IMR-90 (cell line): Measurements from ENCODE around the gene SVEP1. TPM values are rescaled to one million over a fixed set of nuclear protein-coding genes. Genes with fewer than 3 reads are reported as not detected.

Experiments
- ATAC-seq: fragments of 200-7000 bp; cut with Tn5 transposase; 2 replicates; pipeline ENCODE4 v1.9.1; 2020; ENCODE audit warnings: low read depth, mild to moderate bottlenecking, moderate library complexity
- BruUV-seq: library from RNA; stranded (reverse); fragments of 400-500 nt; replicated peaks from 2 replicates; lab custom pipeline; 2021; lab: Mats Ljungman, UMichigan
- CTCF ChIA-PET: fragments of 300-600 bp; formaldehyde crosslinking; extraction: SDS; loops from one replicate; lab custom pipeline; 2021; ENCODE audit warnings: antibody characterized with exemption; lab: Yijun Ruan, JAX
- POLR2A ChIA-PET: fragments of 300-600 bp; sonication (Branson Sonifier 250); formaldehyde crosslinking; loops from one replicate; lab custom pipeline; 2022; ENCODE audit warnings: antibody characterized with exemption; ENCODE audit not compliant: unreplicated experiment; lab: Charles Lee
- DNase-seq: peaks from one replicate; pipeline ENCODE4 v3.0.0; 2013
- H2AFZ ChIP-seq: replicated peaks from 2 replicates; pipeline ENCODE3; 2013; ENCODE audit warnings: low read length, mild to moderate bottlenecking; ENCODE audit not compliant: poor library complexity
- H2AK5ac ChIP-seq: 2 replicates; pipeline ENCODE4 v1.6.1; 2013; ENCODE audit warnings: low read depth, low read length, inconsistent platforms
- H2AK9ac ChIP-seq: replicated peaks from 2 replicates; pipeline ENCODE3; 2013; ENCODE audit warnings: mild to moderate bottlenecking, low read depth, low read length, moderate library complexity; ENCODE audit not compliant: poor library complexity
- H2BK120ac ChIP-seq: 2 replicates; pipeline ENCODE4 v1.6.1; 2013; ENCODE audit warnings: low read depth, low read length, inconsistent platforms
- H2BK15ac ChIP-seq: 3 replicates; pipeline ENCODE4 v1.6.1; 2013; ENCODE audit warnings: low read depth, low read length, inconsistent platforms
- H2BK20ac ChIP-seq: 2 replicates; pipeline ENCODE4 v1.6.1; 2013; ENCODE audit warnings: low read depth, mild to moderate bottlenecking, inconsistent platforms, low read length, moderate library complexity
- H2BK5ac ChIP-seq: 2 replicates; pipeline ENCODE4 v1.6.1; 2013; ENCODE audit warnings: mild to moderate bottlenecking, low read depth, low read length, inconsistent platforms; ENCODE audit not compliant: poor library complexity, severe bottlenecking
- H3K14ac ChIP-seq: replicated peaks from 2 replicates; pipeline ENCODE4 v1.6.1; 2013; ENCODE audit warnings: low read depth, low read length, inconsistent platforms
- H3K18ac ChIP-seq: 2 replicates; pipeline ENCODE4 v1.6.1; 2013; ENCODE audit warnings: low read depth, low read length, control low read depth
- H3K23ac ChIP-seq: 2 replicates; pipeline ENCODE4 v1.6.1; 2013; ENCODE audit warnings: low read depth, low read length, inconsistent platforms
- H3K27ac ChIP-seq: 2 replicates; pipeline ENCODE4 v1.5.1; 2013; ENCODE audit warnings: mild to moderate bottlenecking, control low read depth, low read length; ENCODE audit not compliant: insufficient read depth
- H3K27me3 ChIP-seq: 2 replicates; pipeline ENCODE4 v1.6.1; 2013; ENCODE audit warnings: low read length; ENCODE audit not compliant: control insufficient read depth, insufficient read depth
- H3K36me3 ChIP-seq: 2 replicates; pipeline ENCODE4 v1.6.1; 2013; ENCODE audit warnings: low read length, mixed read lengths; ENCODE audit not compliant: control insufficient read depth, insufficient read depth
- H3K4ac ChIP-seq: 2 replicates; pipeline ENCODE4 v1.6.1; 2013; ENCODE audit warnings: low read depth, low read length, inconsistent platforms
- H3K4me1 ChIP-seq: 2 replicates; pipeline ENCODE4 v1.6.1; 2013; ENCODE audit warnings: low read length, mixed read lengths; ENCODE audit not compliant: control insufficient read depth, insufficient read depth
- H3K4me2 ChIP-seq: 2 replicates; pipeline ENCODE4 v1.6.1; 2013; ENCODE audit warnings: low read depth, mild to moderate bottlenecking, control low read depth, low read length, moderate library complexity
- H3K4me3 ChIP-seq: 2 replicates; pipeline ENCODE4 v1.5.1; 2013; ENCODE audit warnings: low read depth, mild to moderate bottlenecking, control low read depth, low read length, moderate library complexity; ENCODE audit not compliant: insufficient read depth
- H3K56ac ChIP-seq: 2 replicates; pipeline ENCODE4 v1.6.1; 2013; ENCODE audit warnings: low read length, inconsistent platforms; ENCODE audit not compliant: insufficient read depth; ENCODE audit errors: extremely low read depth
- H3K79me1 ChIP-seq, 2 experiments: 2 replicates each; pipeline ENCODE4 v1.6.1; 2013; ENCODE audit warnings: low read length in 2 of 2, inconsistent platforms in 1 of 2, low read depth in 1 of 2
- H3K9ac ChIP-seq: 2 replicates; pipeline ENCODE4 v1.6.1; 2013; ENCODE audit warnings: low read depth, low read length, control low read depth
- H3K9me1 ChIP-seq: 2 replicates; pipeline ENCODE4 v1.6.1; 2013; ENCODE audit warnings: low read length, inconsistent platforms; ENCODE audit not compliant: insufficient read depth
- H3K9me3 ChIP-seq: 2 replicates; pipeline ENCODE4 v1.6.1; 2013; ENCODE audit warnings: low read length; ENCODE audit not compliant: control insufficient read depth, insufficient read depth
- H4K20me1 ChIP-seq: 2 replicates; pipeline ENCODE4 v1.6.1; 2013; ENCODE audit warnings: low read length, inconsistent platforms; ENCODE audit not compliant: insufficient read depth
- H4K5ac ChIP-seq: 2 replicates; pipeline ENCODE4 v1.6.1; 2013; ENCODE audit warnings: mild to moderate bottlenecking, low read depth, low read length, control low read depth
- H4K8ac ChIP-seq, 2 experiments: 2 replicates each; pipeline ENCODE4 v1.6.1; 2013; ENCODE audit warnings: low read depth in 2 of 2, low read length in 2 of 2, control low read depth in 1 of 2, inconsistent platforms in 1 of 2
- H4K91ac ChIP-seq: 2 replicates; pipeline ENCODE4 v1.6.1; 2013; ENCODE audit warnings: low read depth, low read length, inconsistent platforms; ENCODE audit not compliant: insufficient read depth
- CEBPB ChIP-seq: IDR thresholded peaks from 2 replicates; pipeline ENCODE4 v1.6.1; 2012; ENCODE audit warnings: low read depth, low read length, improper control_type of control experiment
- MXI1 ChIP-seq: IDR thresholded peaks from 2 replicates; pipeline ENCODE4 v1.6.1; 2012; ENCODE audit warnings: low read depth, mild to moderate bottlenecking, low read length, moderate library complexity, borderline replicate concordance
- NFE2L2 ChIP-seq: fragments of 150-350 bp; IDR thresholded peaks from 2 replicates; pipeline ENCODE4 v1.6.1; 2016; ENCODE audit warnings: low read depth, mild to moderate bottlenecking, low read length
- POLR2A ChIP-seq: IDR thresholded peaks from 2 replicates; pipeline ENCODE4 v1.6.1; 2012; ENCODE audit warnings: mild to moderate bottlenecking, low read depth, low read length
- RAD21 ChIP-seq: IDR thresholded peaks from 2 replicates; pipeline ENCODE4 v1.6.1; 2012; ENCODE audit warnings: low read length, improper control_type of control experiment
- SMC3 ChIP-seq: fragments of 150-350 bp; IDR thresholded peaks from 2 replicates; pipeline ENCODE4 v1.6.1; 2016; ENCODE audit warnings: low read depth, mild to moderate bottlenecking, antibody characterized with exemption, low read length, moderate library complexity
- dilution Hi-C: fragments of 300-500 bp; cut with HindIII; formaldehyde crosslinking; loops from one replicate; pipeline ENCODE4 v1.14.3; 2018; ENCODE audit warnings: low sequenced_read_pairs; ENCODE audit not compliant: unreplicated experiment
- in situ Hi-C: fragments of 300-500 bp; cut with MboI; formaldehyde crosslinking; loops from 3 replicates; pipeline ENCODE4 v1.14.3; 2019; ENCODE audit warnings: low sequenced_read_pairs, inconsistent platforms, mixed read lengths
- intact Hi-C: fragments of 100-400 bp; cut with micrococcal nuclease; formaldehyde crosslinking; loops from 2 replicates; pipeline ENCODE4 v1.10.0; 2022
- polyA plus RNA-seq, 3 experiments: library from polyadenylated mRNA; depleted of rRNA; stranded (reverse); fragments of >200 nt; gene quantifications; 2 replicates each; pipeline ENCODE4 v1.2.3, GENCODE V29; 2012; ENCODE audit warnings: low replicate concordance in 1 of 3
- total RNA-seq: library from RNA; depleted of rRNA; stranded (reverse); fragments of >200 nt; gene quantifications from 2 replicates; pipeline ENCODE4 v1.2.3, GENCODE V29; 2012
- TF ChIP-seq, protein P1 (sequence below): conservative IDR thresholded peaks from 2 replicates; pipeline ENCODE4 v1.5.1; 2012; ENCODE audit warnings: mild to moderate bottlenecking, low read depth, low read length, improper control_type of control experiment

Gene SVEP1
- total and polyA plus RNA-seq, 2 of the 4 experiments (the other 2 are of a cell fraction) = 4.8 to 16.7 TPM

DNA sequence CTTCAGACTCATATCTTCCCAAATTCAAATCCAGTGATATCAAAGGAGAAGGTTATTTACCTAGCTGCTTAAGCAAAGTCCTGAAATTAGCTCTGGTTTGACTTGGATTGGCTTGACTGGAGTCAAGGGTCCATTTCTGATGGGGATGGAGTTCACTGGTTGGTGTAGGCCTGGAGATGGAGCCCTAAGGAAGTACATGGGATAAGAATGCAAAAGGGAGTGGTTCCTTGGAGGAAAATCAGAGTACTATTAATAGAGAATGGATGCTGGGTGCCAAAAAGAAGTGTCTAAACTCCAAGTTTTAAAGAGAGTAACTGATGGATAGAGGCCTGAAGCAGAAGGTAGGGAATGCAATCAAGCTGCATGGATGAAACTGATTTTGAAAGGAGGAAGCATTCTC is 255.7 kb downstream of the SVEP1 start:
- Histone ChIP-seq H3K27ac (no peak overlapping the region), H2BK20ac (no peak overlapping the region), H3K79me1 (no peaks in the 10 kb centered on the region), H3K14ac (no peak overlapping the region), H3K4me3 (no peak overlapping the region), H2AFZ (no peak overlapping the region), H4K20me1 (no peaks in the 10 kb centered on the region), H2AK5ac (no peak overlapping the region), H3K9me3 (no peaks in the 10 kb centered on the region), H3K27me3 (peaks cover 4% of the 10 kb centered on the region; the same call in 1 of the 2 replicates), H2BK5ac (no peak overlapping the region), H2BK15ac (no peak overlapping the region), H3K9me1 (no peaks in the 10 kb centered on the region), H4K91ac (no peak overlapping the region), H3K18ac (no peak overlapping the region), H2AK9ac (no peak overlapping the region), H4K5ac (no peak overlapping the region), H2BK120ac (no peak overlapping the region), H3K9ac (no peak overlapping the region), H3K4me1 (no peaks in the 10 kb centered on the region; the same call in 1 of the 2 replicates), H3K36me3 (no peaks in the 10 kb centered on the region), H3K56ac (no peak overlapping the region), H4K8ac (no peak overlapping the region), H3K4ac (no peak overlapping the region), H3K23ac (no peak overlapping the region), H3K4me2 (no peak overlapping the region)
- DNase-seq (no peak), ATAC-seq (no peak)
- TF ChIP-seq RAD21 (no peak), POLR2A (no peak), CEBPB (no peak), SMC3 (no peak), MXI1 (no peak), NFE2L2 (no peak)
- TF ChIP-seq, protein P1, sequence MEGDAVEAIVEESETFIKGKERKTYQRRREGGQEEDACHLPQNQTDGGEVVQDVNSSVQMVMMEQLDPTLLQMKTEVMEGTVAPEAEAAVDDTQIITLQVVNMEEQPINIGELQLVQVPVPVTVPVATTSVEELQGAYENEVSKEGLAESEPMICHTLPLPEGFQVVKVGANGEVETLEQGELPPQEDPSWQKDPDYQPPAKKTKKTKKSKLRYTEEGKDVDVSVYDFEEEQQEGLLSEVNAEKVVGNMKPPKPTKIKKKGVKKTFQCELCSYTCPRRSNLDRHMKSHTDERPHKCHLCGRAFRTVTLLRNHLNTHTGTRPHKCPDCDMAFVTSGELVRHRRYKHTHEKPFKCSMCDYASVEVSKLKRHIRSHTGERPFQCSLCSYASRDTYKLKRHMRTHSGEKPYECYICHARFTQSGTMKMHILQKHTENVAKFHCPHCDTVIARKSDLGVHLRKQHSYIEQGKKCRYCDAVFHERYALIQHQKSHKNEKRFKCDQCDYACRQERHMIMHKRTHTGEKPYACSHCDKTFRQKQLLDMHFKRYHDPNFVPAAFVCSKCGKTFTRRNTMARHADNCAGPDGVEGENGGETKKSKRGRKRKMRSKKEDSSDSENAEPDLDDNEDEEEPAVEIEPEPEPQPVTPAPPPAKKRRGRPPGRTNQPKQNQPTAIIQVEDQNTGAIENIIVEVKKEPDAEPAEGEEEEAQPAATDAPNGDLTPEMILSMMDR = no peak
- ChIA-PET CTCF (no interaction called here), POLR2A (interaction anchor here (0.6 to 0.9 kb wide), 2 partner anchors 16 to 67 kb away, joined by 3 to 4 read pairs; partner anchors contain the start of gene TXN)
- no TSS peak for BruUV-seq
- in situ Hi-C loops = loop anchor here (25.0 kb wide), 1 partner anchor 1013 kb away; the partner anchor contains the start of gene OR2K2
- intact Hi-C loops = no loop called here
- dilution Hi-C loops = no loop called here
